ENCODE measurements around the gene XK. TPM values are rescaled to one million over a fixed set of nuclear protein-coding genes. Genes with fewer than 3 reads are reported as not detected.

The XK gene
- total and polyA plus RNA-seq, 2 experiments from 2014 or later = 1.2 to 3.5 TPM

DNA sequence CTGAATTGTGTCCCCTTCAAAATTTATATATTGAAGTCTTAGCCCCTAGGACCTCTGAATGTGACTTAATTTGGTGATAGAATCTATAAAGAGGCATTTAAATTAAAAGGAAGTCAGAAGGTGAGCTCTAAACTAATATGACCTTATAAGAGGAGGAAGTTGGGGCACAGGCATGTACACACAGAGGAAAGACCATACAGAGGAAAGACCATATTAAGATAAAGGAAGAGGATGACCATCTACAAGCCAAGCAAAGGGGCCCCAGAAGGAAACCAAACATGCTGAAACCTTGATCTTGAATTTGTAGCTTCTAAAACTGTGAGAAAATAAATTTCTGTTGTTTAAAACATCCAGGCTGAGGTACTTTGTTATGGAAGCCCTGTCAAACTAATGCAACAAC, 67.3 kb downstream of the XK start:
- no peaks in the 10 kb centered on the region for H3K9me2 ChIP-seq (replicated peaks; ENCODE audit: insufficient read depth)
- H3K27ac ChIP-seq = no peak overlapping the region
- DNase-seq (ENCODE audit: low spot score) = no peak
- no peak overlapping the region for H2AFZ ChIP-seq
- H3K9me3 ChIP-seq (ENCODE audit: low read depth) = no peaks in the 10 kb centered on the region
- no peaks in the 10 kb centered on the region for H3K27me3 ChIP-seq
- H3K4me2 ChIP-seq = no peak overlapping the region
- no peaks in the 10 kb centered on the region for H4K20me1 ChIP-seq (ENCODE audit: insufficient read depth, poor library complexity, severe bottlenecking)
- TF ChIP-seq, protein P1, sequence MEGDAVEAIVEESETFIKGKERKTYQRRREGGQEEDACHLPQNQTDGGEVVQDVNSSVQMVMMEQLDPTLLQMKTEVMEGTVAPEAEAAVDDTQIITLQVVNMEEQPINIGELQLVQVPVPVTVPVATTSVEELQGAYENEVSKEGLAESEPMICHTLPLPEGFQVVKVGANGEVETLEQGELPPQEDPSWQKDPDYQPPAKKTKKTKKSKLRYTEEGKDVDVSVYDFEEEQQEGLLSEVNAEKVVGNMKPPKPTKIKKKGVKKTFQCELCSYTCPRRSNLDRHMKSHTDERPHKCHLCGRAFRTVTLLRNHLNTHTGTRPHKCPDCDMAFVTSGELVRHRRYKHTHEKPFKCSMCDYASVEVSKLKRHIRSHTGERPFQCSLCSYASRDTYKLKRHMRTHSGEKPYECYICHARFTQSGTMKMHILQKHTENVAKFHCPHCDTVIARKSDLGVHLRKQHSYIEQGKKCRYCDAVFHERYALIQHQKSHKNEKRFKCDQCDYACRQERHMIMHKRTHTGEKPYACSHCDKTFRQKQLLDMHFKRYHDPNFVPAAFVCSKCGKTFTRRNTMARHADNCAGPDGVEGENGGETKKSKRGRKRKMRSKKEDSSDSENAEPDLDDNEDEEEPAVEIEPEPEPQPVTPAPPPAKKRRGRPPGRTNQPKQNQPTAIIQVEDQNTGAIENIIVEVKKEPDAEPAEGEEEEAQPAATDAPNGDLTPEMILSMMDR (IDR thresholded peaks at IDR 0.05; ENCODE audit: poor library complexity) = no peak
- TF ChIP-seq EZH2 (IDR thresholded peaks at IDR 0.05; ENCODE audit: borderline replicate concordance) (no peak), EZH2phosphoT487 (IDR thresholded peaks at IDR 0.05; ENCODE audit: low read depth, severe bottlenecking, unreplicated experiment) (no peak)
- no peaks in the 10 kb centered on the region for H3K4me1 ChIP-seq (ENCODE audit: insufficient read depth)
- no peaks in the 10 kb centered on the region for H3K36me3 ChIP-seq (replicated peaks; ENCODE audit: insufficient read depth, low read depth)
- no peak overlapping the region for H3K4me3 ChIP-seq
- no peaks in the 10 kb centered on the region for H3K79me2 ChIP-seq

DNA sequence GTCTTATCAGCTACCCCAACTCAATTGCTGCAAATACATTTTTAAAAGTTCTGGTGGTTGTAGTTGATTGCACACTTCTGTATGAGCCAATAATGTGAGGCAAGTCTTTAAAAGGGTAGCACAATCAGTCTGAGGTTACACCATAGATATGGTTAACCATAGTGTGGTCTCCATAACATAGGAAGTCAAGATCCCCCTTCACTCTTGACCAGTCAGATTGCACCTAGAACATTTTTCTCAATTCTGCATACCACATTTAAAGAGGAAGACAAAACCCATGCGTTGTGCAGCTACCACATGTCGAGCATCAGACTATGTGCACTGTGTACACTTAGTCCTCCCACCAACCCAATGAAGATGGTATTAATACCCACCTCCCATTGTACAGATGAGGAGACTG, 67.8 kb downstream of the XK start:
- Histone ChIP-seq H3K36me3 (replicated peaks; ENCODE audit: insufficient read depth, low read depth) (no peaks in the 10 kb centered on the region), H3K4me2 (no peak overlapping the region), H4K20me1 (ENCODE audit: insufficient read depth, poor library complexity, severe bottlenecking) (no peaks in the 10 kb centered on the region), H3K79me2 (no peaks in the 10 kb centered on the region), H3K9me3 (ENCODE audit: low read depth) (no peaks in the 10 kb centered on the region), H3K27ac (no peak overlapping the region), H3K27me3 (no peaks in the 10 kb centered on the region), H3K4me3 (no peak overlapping the region), H2AFZ (no peak overlapping the region), H3K4me1 (ENCODE audit: insufficient read depth) (no peaks in the 10 kb centered on the region), H3K9me2 (replicated peaks; ENCODE audit: insufficient read depth) (no peaks in the 10 kb centered on the region)
- TF ChIP-seq EZH2phosphoT487 (IDR thresholded peaks at IDR 0.05; ENCODE audit: low read depth, severe bottlenecking, unreplicated experiment) = no peak
- no peak for TF ChIP-seq EZH2 (IDR thresholded peaks at IDR 0.05; ENCODE audit: borderline replicate concordance)
- TF ChIP-seq, protein P1 (IDR thresholded peaks at IDR 0.05; ENCODE audit: poor library complexity) = no peak
- 70% methylated on average over 2 of the region's 2 CpGs for WGBS (ENCODE audit: low lambda C conversion rate, missing lambda C conversion rate)
- DNase-seq (ENCODE audit: low spot score) = no peak

DNA sequence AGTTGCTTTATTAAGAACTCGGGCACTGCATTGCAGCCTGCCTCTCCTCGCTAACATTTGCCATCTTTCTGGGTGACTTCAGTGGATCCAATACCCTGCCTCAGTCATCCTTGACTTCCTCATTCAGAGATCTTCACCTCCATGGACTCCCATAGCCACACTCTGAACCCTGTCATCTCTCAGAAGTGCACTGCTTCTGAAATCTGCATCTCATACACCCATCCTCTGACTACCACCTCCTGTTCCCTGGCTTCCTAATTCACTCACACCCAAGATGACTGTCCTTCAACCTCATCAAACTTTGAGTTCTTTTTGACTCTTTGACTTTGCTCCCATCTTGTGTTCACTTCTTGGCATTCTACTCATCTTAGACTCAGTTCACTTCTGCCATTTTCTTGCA, 68.9 kb downstream of the XK start:
- Histone ChIP-seq H3K9me2 (replicated peaks; ENCODE audit: insufficient read depth) (no peaks in the 10 kb centered on the region), H3K9me3 (ENCODE audit: low read depth) (no peaks in the 10 kb centered on the region), H3K4me3 (no peak overlapping the region), H3K27ac (no peak overlapping the region), H3K4me2 (no peak overlapping the region), H3K27me3 (no peaks in the 10 kb centered on the region), H2AFZ (no peak overlapping the region), H3K79me2 (no peaks in the 10 kb centered on the region), H4K20me1 (ENCODE audit: insufficient read depth, poor library complexity, severe bottlenecking) (no peaks in the 10 kb centered on the region), H3K36me3 (replicated peaks; ENCODE audit: insufficient read depth, low read depth) (no peaks in the 10 kb centered on the region), H3K4me1 (ENCODE audit: insufficient read depth) (no peaks in the 10 kb centered on the region)
- TF ChIP-seq, protein P1 (IDR thresholded peaks at IDR 0.05; ENCODE audit: poor library complexity) = no peak
- no peak for DNase-seq (ENCODE audit: low spot score)
- 83% methylated on average over 2 of the region's 2 CpGs for WGBS (ENCODE audit: low lambda C conversion rate, missing lambda C conversion rate)

DNA sequence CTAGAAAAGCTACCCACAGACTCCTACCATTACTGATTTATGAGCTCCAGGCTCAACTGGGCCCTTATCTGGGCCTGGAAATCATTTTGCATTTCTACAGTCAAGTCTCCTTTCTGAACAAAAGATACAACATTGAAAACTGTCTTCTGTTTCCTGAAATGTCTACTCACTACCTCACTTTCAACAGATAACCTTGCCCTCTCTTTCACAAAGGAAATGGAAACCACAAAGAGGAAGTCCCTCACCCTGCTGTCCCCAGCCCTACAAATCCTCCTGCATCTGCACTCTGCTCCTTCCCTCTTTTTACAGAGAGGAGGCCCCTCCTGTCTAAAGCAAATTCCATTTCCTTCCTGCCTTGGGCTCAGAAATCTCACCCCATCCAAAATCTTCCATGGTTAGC, 69.4 kb downstream of the XK start:
- no peak overlapping the region for H3K4me2 ChIP-seq
- H3K27ac ChIP-seq = no peak overlapping the region

More for the DNA sequence above, 69.4 kb downstream of the XK start:
- Histone ChIP-seq H3K4me3 (no peak overlapping the region), H3K27me3 (no peaks in the 10 kb centered on the region), H3K36me3 (replicated peaks; ENCODE audit: insufficient read depth, low read depth) (no peaks in the 10 kb centered on the region), H3K9me3 (ENCODE audit: low read depth) (no peaks in the 10 kb centered on the region), H2AFZ (no peak overlapping the region), H4K20me1 (ENCODE audit: insufficient read depth, poor library complexity, severe bottlenecking) (no peaks in the 10 kb centered on the region), H3K9me2 (replicated peaks; ENCODE audit: insufficient read depth) (no peaks in the 10 kb centered on the region), H3K79me2 (no peaks in the 10 kb centered on the region), H3K4me1 (ENCODE audit: insufficient read depth) (no peaks in the 10 kb centered on the region)
- no peak for TF ChIP-seq EZH2phosphoT487 (IDR thresholded peaks at IDR 0.05; ENCODE audit: low read depth, severe bottlenecking, unreplicated experiment)
- TF ChIP-seq, protein P1 (IDR thresholded peaks at IDR 0.05; ENCODE audit: poor library complexity) = no peak
- no peak for TF ChIP-seq EZH2 (IDR thresholded peaks at IDR 0.05; ENCODE audit: borderline replicate concordance)
- no peak for DNase-seq (ENCODE audit: low spot score)

Measured in hepatocyte (in vitro differentiated cells).